H1 (cell line): ENCODE data around the gene SENP2. TPM values are rescaled to one million over a fixed set of nuclear protein-coding genes. Genes with fewer than 3 reads are reported as not detected.

Source experiments
- CTCF ChIA-PET: fragments of 300-600 bp; sonication (Branson Sonifier 250); formaldehyde crosslinking; loops from one replicate; lab custom pipeline; 2021; ENCODE audit not compliant: partially characterized antibody; lab: Charles Lee
- POLR2A ChIA-PET: fragments of 300-600 bp; sonication (Branson Sonifier 250); formaldehyde crosslinking; loops from one replicate; lab custom pipeline; 2021; ENCODE audit warnings: inconsistent platforms; ENCODE audit not compliant: partially characterized antibody; lab: Charles Lee
- DNase-seq, 2 experiments: peaks; one replicate each; pipeline versions ENCODE4 v3.0.0 to v3.0.0-alpha.2; 2010 to 2022; ENCODE audit warnings: low spot score in 2 of 2, low read depth in 1 of 2, mixed read lengths in 1 of 2
- FAIRE-seq: peaks from 2 replicates; lab custom pipeline; 2011; peaks lifted over from hg19 to GRCh38; lab: Jason Lieb, UNC
- H2AFZ ChIP-seq: 2 replicates; pipeline ENCODE4 v1.8.1; 2012; ENCODE audit warnings: low read length, inconsistent platforms
- H2AK5ac ChIP-seq: 2 replicates; pipeline ENCODE4 v1.6.1; 2013; ENCODE audit warnings: low read depth, low read length
- H2BK120ac ChIP-seq: replicated peaks from 2 replicates; pipeline ENCODE3; 2013; ENCODE audit warnings: low read depth, low read length, inconsistent platforms
- H2BK12ac ChIP-seq: 2 replicates; pipeline ENCODE4 v1.6.1; 2013; ENCODE audit warnings: low read depth, low read length
- H2BK15ac ChIP-seq: 2 replicates; pipeline ENCODE4 v1.6.1; 2013; ENCODE audit warnings: low read length
- H2BK20ac ChIP-seq: 2 replicates; pipeline ENCODE4 v1.6.1; 2013; ENCODE audit warnings: low read length
- H2BK5ac ChIP-seq: 2 replicates; pipeline ENCODE4 v1.6.1; 2013; ENCODE audit warnings: low read depth, low read length
- H3K14ac ChIP-seq: 2 replicates; pipeline ENCODE4 v1.6.1; 2013; ENCODE audit warnings: inconsistent platforms; ENCODE audit not compliant: insufficient read length
- H3K18ac ChIP-seq: 2 replicates; pipeline ENCODE4 v1.6.1; 2013; ENCODE audit warnings: low read length; ENCODE audit errors: extremely low read depth
- H3K23ac ChIP-seq: 2 replicates; pipeline ENCODE4 v1.6.1; 2013; ENCODE audit warnings: inconsistent platforms; ENCODE audit not compliant: insufficient read length
- H3K23me2 ChIP-seq: 2 replicates; pipeline ENCODE4 v1.6.1; 2013; ENCODE audit warnings: low read depth, low read length
- H3K27ac ChIP-seq: 2 replicates; pipeline ENCODE4 v1.6.1; 2011; ENCODE audit warnings: low read depth, low read length, inconsistent platforms
- H3K27me3 ChIP-seq, 4 experiments: replicated peaks in 1 of 4; 1 replicate in 1 of 4; 2 replicates in 3 of 4; pipeline versions ENCODE4 v1.6.1 to v1.8.1; 2011 to 2013; ENCODE audit warnings: low read length in 3 of 4, mild to moderate bottlenecking in 3 of 4, inconsistent platforms in 2 of 4, mixed read lengths in 2 of 4, moderate library complexity in 1 of 4; ENCODE audit not compliant: control insufficient read depth in 3 of 4, insufficient read depth in 3 of 4; ENCODE audit errors: extremely low read depth in 1 of 4
- H3K36me3 ChIP-seq, 4 experiments: 2 replicates each; pipeline versions ENCODE4 v1.6.1 to v1.8.1; 2011 to 2013; ENCODE audit warnings: mild to moderate bottlenecking in 4 of 4, low read length in 3 of 4, moderate library complexity in 2 of 4, control low read depth in 1 of 4, inconsistent platforms in 1 of 4; ENCODE audit not compliant: insufficient read depth in 4 of 4, control insufficient read depth in 2 of 4
- H3K4ac ChIP-seq: replicated peaks from 2 replicates; pipeline ENCODE3; 2013; ENCODE audit warnings: low read length, low read depth, mixed read lengths, inconsistent platforms; ENCODE audit not compliant: insufficient read length
- H3K4me1 ChIP-seq, 4 experiments: replicated peaks in 1 of 4; 1 replicate in 1 of 4; 2 replicates in 3 of 4; pipeline versions ENCODE4 v1.6.1 to v1.8.1; 2011 to 2013; ENCODE audit warnings: low read length in 3 of 4, inconsistent platforms in 2 of 4, mixed read lengths in 1 of 4; ENCODE audit not compliant: insufficient read depth in 4 of 4, control insufficient read depth in 3 of 4
- H3K4me2 ChIP-seq, 2 experiments: 2 replicates each; pipeline versions ENCODE4 v1.6.1 to v1.8.1; 2011 to 2013; ENCODE audit warnings: low read depth in 2 of 2, low read length in 2 of 2, control low read depth in 1 of 2, inconsistent platforms in 1 of 2, mild to moderate bottlenecking in 1 of 2; ENCODE audit not compliant: insufficient read depth in 1 of 2
- H3K4me3 ChIP-seq, 4 experiments: fragments of 200-600, 300-600 bp in 1 of 4; sonication (generic), shearing (Covaris generic), sonication (Bioruptor Twin) in 1 of 4; 2 replicates each; pipeline versions ENCODE4 v1.5.1 to v1.8.1; 2011 to 2016; ENCODE audit warnings: low read length in 4 of 4, low read depth in 3 of 4, control low read depth in 2 of 4, inconsistent platforms in 2 of 4, mild to moderate bottlenecking in 2 of 4, mixed read lengths in 1 of 4, moderate library complexity in 1 of 4; ENCODE audit not compliant: insufficient read depth in 2 of 4; ENCODE audit errors: extremely low read depth in 1 of 4
- H3K56ac ChIP-seq: replicated peaks from 2 replicates; pipeline ENCODE3; 2013; ENCODE audit warnings: low read depth, mild to moderate bottlenecking, mixed read lengths, low read length, inconsistent platforms; ENCODE audit not compliant: insufficient read length
- H3K79me1 ChIP-seq: 2 replicates; pipeline ENCODE4 v1.6.1; 2013; ENCODE audit warnings: low read depth, low read length, control low read depth
- H3K79me2 ChIP-seq, 2 experiments: 2 replicates each; pipeline versions ENCODE4 v1.6.1 to v1.8.1; 2012 to 2013; ENCODE audit warnings: low read length in 2 of 2, mild to moderate bottlenecking in 2 of 2, inconsistent platforms in 1 of 2; ENCODE audit not compliant: insufficient read depth in 2 of 2, control insufficient read depth in 1 of 2
- H3K9ac ChIP-seq, 4 experiments: replicated peaks in 1 of 4; 1 replicate in 1 of 4; 2 replicates in 3 of 4; pipeline versions ENCODE4 v1.6.1 to v1.8.1; 2011 to 2013; ENCODE audit warnings: low read depth in 3 of 4, low read length in 3 of 4, control low read depth in 2 of 4, mild to moderate bottlenecking in 2 of 4, moderate library complexity in 2 of 4, inconsistent platforms in 1 of 4; ENCODE audit errors: extremely low read depth in 1 of 4
- H3K9me3 ChIP-seq, 2 experiments: 2 replicates each; pipeline versions ENCODE4 v1.6.1 to v1.8.1; 2012 to 2013; ENCODE audit warnings: mild to moderate bottlenecking in 2 of 2, moderate library complexity in 2 of 2, control low read depth in 1 of 2, inconsistent platforms in 1 of 2, low read depth in 1 of 2, low read length in 1 of 2, mixed read lengths in 1 of 2; ENCODE audit not compliant: insufficient read depth in 2 of 2
- H4K20me1 ChIP-seq, 2 experiments: replicated peaks in 1 of 2; 2 replicates each; pipeline versions ENCODE3 to v1.8.1; 2011 to 2013; ENCODE audit warnings: inconsistent platforms in 2 of 2, low read length in 2 of 2, mild to moderate bottlenecking in 1 of 2; ENCODE audit not compliant: insufficient read depth in 2 of 2, control insufficient read depth in 1 of 2
- H4K5ac ChIP-seq: 2 replicates; pipeline ENCODE4 v1.6.1; 2013; ENCODE audit warnings: low read length, low read depth, mixed read lengths, inconsistent platforms; ENCODE audit not compliant: insufficient read length
- H4K8ac ChIP-seq: 2 replicates; pipeline ENCODE4 v1.8.0; 2013; ENCODE audit warnings: mild to moderate bottlenecking, moderate library complexity, low read length, inconsistent platforms; ENCODE audit not compliant: insufficient read depth; ENCODE audit errors: extremely low read depth
- H4K91ac ChIP-seq: replicated peaks from 2 replicates; pipeline ENCODE3; 2013; ENCODE audit warnings: low read length, mixed read lengths, inconsistent platforms; ENCODE audit not compliant: insufficient read length
- CEBPB ChIP-seq: IDR thresholded peaks from 2 replicates; pipeline ENCODE4 v1.6.1; 2012; ENCODE audit warnings: low read depth, low read length
- RFX5 ChIP-seq: IDR thresholded peaks from 2 replicates; pipeline ENCODE4 v1.6.1; 2011; ENCODE audit warnings: low read depth, low read length, improper control_type of control experiment, borderline replicate concordance
- SP1 ChIP-seq: IDR thresholded peaks from 2 replicates; pipeline ENCODE4 v1.6.1; 2011; ENCODE audit warnings: low read depth, low read length
- SP4 ChIP-seq: IDR thresholded peaks from 2 replicates; pipeline ENCODE4 v1.6.1; 2012; ENCODE audit warnings: low read length, inconsistent platforms
- TAF1 ChIP-seq: IDR thresholded peaks from 2 replicates; pipeline ENCODE4 v1.6.1; 2011; ENCODE audit warnings: mild to moderate bottlenecking, low read depth, low read length
- WGBS, 2 experiments: shearing (Covaris generic) in 1 of 2; methylation state at CpG; one replicate each; pipeline versions ENCODE4 v1.1.6 to v1.1.7; 2013 to 2015; ENCODE audit warnings: low lambda C conversion rate in 2 of 2, mixed read lengths in 2 of 2, inconsistent platforms in 1 of 2, low coverage in 1 of 2, missing lambda C conversion rate in 1 of 2; ENCODE audit not compliant: insufficient replicate concordance in 2 of 2, insufficient coverage in 1 of 2, insufficient read length in 1 of 2; ENCODE audit errors: extremely low coverage in 1 of 2, missing lambda C conversion rate in 1 of 2; 5-methylcytosine and 5-hydroxymethylcytosine counted together
- polyA plus RNA-seq, 7 experiments: library from polyadenylated mRNA; depleted of rRNA in 3 of 7; stranded (reverse) in 5 of 7; unstranded in 2 of 7; fragments of >200 nt in 5 of 7; fragments of 200-250 nt in 2 of 7; gene quantifications; 1 replicate in 5 of 7; 2 replicates in 1 of 7; 4 replicates in 1 of 7; pipeline versions ENCODE4 v1.2.1 to v1.2.3, GENCODE V29; 2011 to 2013; ENCODE audit warnings: missing spikeins in 2 of 7, mixed read lengths in 2 of 7
- total RNA-seq: library from RNA; stranded (reverse); fragmentation: NEBNext Ultra II Directional; extraction: Animal tissue kit (Norgen Biotek cat#: 25700); gene quantifications from 2 replicates; pipeline ENCODE4 v1.2.1, GENCODE V29; 2021
- TF ChIP-seq, protein P1 (sequence below): IDR thresholded peaks from 2 replicates; pipeline ENCODE4 v1.6.1; 2012; ENCODE audit warnings: low read length, inconsistent platforms

SENP2 gene
- total and polyA plus RNA-seq, 2 of the 8 experiments (the other 6 are each of a cell fraction or from before 2014, with no cell fraction given): 25.2 to 69.3 TPM

DNA sequence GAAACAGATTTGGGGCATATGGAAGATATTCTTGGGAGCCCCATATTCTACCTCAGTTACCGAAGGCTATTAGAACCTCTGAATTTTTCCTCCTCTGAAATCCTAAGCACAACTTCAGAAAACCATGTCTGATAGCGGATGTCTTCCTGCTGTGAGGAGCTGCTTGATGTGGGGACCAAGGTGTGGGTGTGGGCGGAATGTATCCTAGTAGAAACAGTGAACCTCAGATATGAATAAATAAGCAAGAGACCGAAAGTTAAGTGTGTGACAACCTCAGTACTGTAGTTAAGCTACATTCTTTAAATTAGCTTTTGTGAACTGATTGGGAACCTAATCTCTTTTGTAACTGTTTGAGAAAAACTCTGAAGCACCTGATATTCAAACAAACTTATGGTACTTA lies 46.9 kb downstream of the SENP2 start:
- Histone ChIP-seq H3K4ac (no peak overlapping the region), H2AK5ac (no peak overlapping the region), H3K23me2 (no peaks in the 10 kb centered on the region), H4K5ac (no peak overlapping the region), H3K9me3 (no peaks in the 10 kb centered on the region), H3K18ac (no peak overlapping the region), H2BK15ac (no peak overlapping the region), H3K4me1 (no peaks in the 10 kb centered on the region), H2BK5ac (no peak overlapping the region), H4K8ac (no peak overlapping the region), H2BK20ac (no peak overlapping the region), H3K56ac (no peak overlapping the region), H2BK120ac (no peak overlapping the region), H2AFZ (no peak overlapping the region), H4K20me1 (peaks cover 0 to 2% of the 10 kb centered on the region in 2 experiments), H3K36me3 (peaks cover 12 to 36% (median 22%) of the 10 kb centered on the region in 4 experiments; a peak in 7 of 8 replicates), H3K4me2 (no peak overlapping the region), H4K91ac (no peak overlapping the region), H3K23ac (no peak overlapping the region), H3K27me3 (no peaks in the 10 kb centered on the region; a peak in 1 of 7 replicates), H2BK12ac (no peak overlapping the region), H3K27ac (no peak overlapping the region), H3K79me1 (no peaks in the 10 kb centered on the region; the same call in 1 of the 2 replicates), H3K4me3 (no peak overlapping the region), H3K79me2 (no peaks in the 10 kb centered on the region), H3K14ac (no peak overlapping the region), H3K9ac (no peak overlapping the region)
- TF ChIP-seq CEBPB (no peak), TAF1 (no peak), SP4 (no peak), RFX5 (no peak), SP1 (no peak)
- TF ChIP-seq, protein P1, sequence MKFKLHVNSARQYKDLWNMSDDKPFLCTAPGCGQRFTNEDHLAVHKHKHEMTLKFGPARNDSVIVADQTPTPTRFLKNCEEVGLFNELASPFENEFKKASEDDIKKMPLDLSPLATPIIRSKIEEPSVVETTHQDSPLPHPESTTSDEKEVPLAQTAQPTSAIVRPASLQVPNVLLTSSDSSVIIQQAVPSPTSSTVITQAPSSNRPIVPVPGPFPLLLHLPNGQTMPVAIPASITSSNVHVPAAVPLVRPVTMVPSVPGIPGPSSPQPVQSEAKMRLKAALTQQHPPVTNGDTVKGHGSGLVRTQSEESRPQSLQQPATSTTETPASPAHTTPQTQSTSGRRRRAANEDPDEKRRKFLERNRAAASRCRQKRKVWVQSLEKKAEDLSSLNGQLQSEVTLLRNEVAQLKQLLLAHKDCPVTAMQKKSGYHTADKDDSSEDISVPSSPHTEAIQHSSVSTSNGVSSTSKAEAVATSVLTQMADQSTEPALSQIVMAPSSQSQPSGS: no peak
- POLR2A ChIA-PET: interaction anchor here (0.7 to 2.2 kb wide), 9 partner anchors 9 to 58 kb away, joined by 3 to 8 read pairs (median 5); partner anchors contain the start of gene SENP2
- CTCF ChIA-PET: interaction anchor here (1.0 to 1.8 kb wide), 3 partner anchors 10 to 274 kb away, joined by 3 to 4 read pairs (median 3); no protein-coding TSS in a partner anchor
- 94% methylated on average over 4 of the region's 4 CpGs; no CpG with 5 or more reads in 1 of the 2 experiments for WGBS, 2 experiments
- FAIRE-seq (no peak), DNase-seq (no peak)
